Smooth muscle cell of the coronary artery (primary cell): Measurements from ENCODE around the gene MAZ. TPM values are rescaled to one million over a fixed set of nuclear protein-coding genes. Genes with fewer than 3 reads are reported as not detected.

Source experiments
- total RNA-seq: library from RNA; depleted of rRNA; stranded (reverse); fragments of >200 nt; gene quantifications from 2 replicates; pipeline ENCODE4 v1.2.3, GENCODE V29; 2014; ENCODE audit warnings: low replicate concordance

The MAZ gene
- 166 and 189 TPM in 2 replicates for total RNA-seq

GRCh38 chr16:29806099-29806579 is at the start of gene MAZ:
TSS of gene MAZ (plus strand) at chr16:29806529. CDS start at chr16:29806702, 173 bp downstream.

GRCh38 chr16:29777576-29778350 is 28.6 kb upstream of the MAZ start, which contains the start of gene ZG16:
TSS of gene ZG16 (plus strand) at chr16:29778256. CDS start at chr16:29779267, 1,011 bp downstream.

GRCh38 chr16:29790183-29790948 is 16.0 kb upstream of the MAZ start, which contains the start of gene KIF22:
TSS of gene KIF22 (plus strand) at chr16:29790751. CDS start at chr16:29790760, 9 bp downstream.

GRCh38 chr16:29811896-29812665 is 5.8 kb downstream of the MAZ start, which contains the start of gene PRRT2:
TSS of gene PRRT2 (plus strand) at chr16:29812193. CDS start at chr16:29813055, 862 bp downstream.

GRCh38 chr16:29815793-29816693 is 9.7 kb downstream of the MAZ start, which contains the start of gene PAGR1:
TSS of gene PAGR1 (plus strand) at chr16:29816152. CDS start at chr16:29816526, 374 bp downstream.

GRCh38 chr16:29820271-29820701 is 14.0 kb downstream of the MAZ start, which contains the start of gene MVP:
TSS of gene MVP (plus strand) at chr16:29820462. CDS start at chr16:29830550, 10,088 bp downstream.

Other genes with a start within 250 kb of the MAZ start
- under 0.01 TPM in 1 of 2 replicates, not detected in the other for gene SPN, start 143.3 kb upstream of the MAZ start, total RNA-seq
- gene QPRT, start 127.3 kb upstream of the MAZ start, total RNA-seq: 5.3 and 14.7 TPM in 2 replicates
- not detected in 2 replicates for gene C16orf54, start 60.5 kb upstream of the MAZ start, total RNA-seq
- gene ZG16, start 28.3 kb upstream of the MAZ start, total RNA-seq: not detected in 2 replicates
- 8.4 and 20.4 TPM in 2 replicates for gene KIF22, start 15.8 kb upstream of the MAZ start, total RNA-seq
- gene PRRT2, start 5.7 kb downstream of the MAZ start, total RNA-seq: 0.38 and 1.6 TPM in 2 replicates
- gene PAGR1, start 9.6 kb downstream of the MAZ start, total RNA-seq: 4.4 and 16.9 TPM in 2 replicates
- gene MVP, start 13.9 kb downstream of the MAZ start, total RNA-seq: 281 and 542 TPM in 2 replicates
- gene CDIPT, start 56.7 kb downstream of the MAZ start, total RNA-seq: 65.0 and 80.7 TPM in 2 replicates
- gene SEZ6L2, start 93.0 kb downstream of the MAZ start, total RNA-seq: 2.3 and 6.6 TPM in 2 replicates
- 3.4 and 13.5 TPM in 2 replicates for gene ASPHD1, start 94.0 kb downstream of the MAZ start, total RNA-seq
- gene KCTD13, start 119.7 kb downstream of the MAZ start, total RNA-seq: 4.9 and 5.7 TPM in 2 replicates
- gene TMEM219, start 155.6 kb downstream of the MAZ start, total RNA-seq: 47.5 and 77.3 TPM in 2 replicates
- 36.0 and 45.1 TPM in 2 replicates for gene TAOK2, start 167.3 kb downstream of the MAZ start, total RNA-seq
- gene HIRIP3, start 189.1 kb downstream of the MAZ start, total RNA-seq: 5.9 and 6.8 TPM in 2 replicates
- 11.5 and 13.8 TPM in 2 replicates for gene INO80E, start 189.7 kb downstream of the MAZ start, total RNA-seq
- 0.08 and 0.23 TPM in 2 replicates for gene DOC2A, start 204.5 kb downstream of the MAZ start, total RNA-seq
- gene C16orf92, start 216.7 kb downstream of the MAZ start, total RNA-seq: not detected in 2 replicates
- not detected in 2 replicates for gene TLCD3B, start 224.7 kb downstream of the MAZ start, total RNA-seq